ENCODE measurements around the gene RAB14.

GRCh38 chr9:121153642-121154041 is 48.0 kb downstream of the RAB14 start:
- TF ChIP-seq CTCF (IDR thresholded peaks at IDR 0.05) (no peak), POLR2A (IDR thresholded peaks at IDR 0.05) (no peak)

Measured in testis (tissue), 2 donors.